Osteocyte (in vitro differentiated cells): ENCODE measurements around the gene GALNT14. TPM values are rescaled to one million over a fixed set of nuclear protein-coding genes. Genes with fewer than 3 reads are reported as not detected.

ENCODE experiments used
- DNase-seq: peaks from one replicate; pipeline ENCODE4 v3.0.0; 2021; ENCODE audit warnings: mixed read lengths; ENCODE audit not compliant: unreplicated experiment; ENCODE audit errors: extremely low spot score
- H3K27ac Mint-ChIP-seq: one replicate; pipeline ENCODE4 v1.8.0; 2021; ENCODE audit warnings: mild to moderate bottlenecking, mixed read lengths; ENCODE audit not compliant: unreplicated experiment
- H3K27me3 Mint-ChIP-seq: one replicate; pipeline ENCODE4 v1.8.0; 2021; ENCODE audit warnings: mixed read lengths; ENCODE audit not compliant: unreplicated experiment
- H3K36me3 Mint-ChIP-seq: one replicate; pipeline ENCODE4 v1.8.0; 2021; ENCODE audit warnings: mixed read lengths; ENCODE audit not compliant: unreplicated experiment
- H3K4me1 Mint-ChIP-seq: one replicate; pipeline ENCODE4 v1.8.0; 2021; ENCODE audit warnings: mixed read lengths; ENCODE audit not compliant: unreplicated experiment
- H3K4me3 Mint-ChIP-seq: one replicate; pipeline ENCODE4 v1.8.0; 2021; ENCODE audit warnings: mild to moderate bottlenecking, moderate library complexity, mixed read lengths; ENCODE audit not compliant: unreplicated experiment
- H3K9me3 Mint-ChIP-seq: one replicate; pipeline ENCODE4 v1.8.0; 2021; ENCODE audit warnings: mixed read lengths; ENCODE audit not compliant: unreplicated experiment
- total RNA-seq: library from RNA; stranded (reverse); gene quantifications from 2 replicates; pipeline ENCODE4 v1.2.1, GENCODE V29; 2021
- TF ChIP-seq, protein P1 (sequence below): fragments of 200-600 bp; sonication (generic); IDR thresholded peaks from 2 replicates; pipeline ENCODE4 v1.5.0; 2021; ENCODE audit warnings: antibody characterized with exemption, mild to moderate bottlenecking, moderate library complexity

Gene GALNT14
- total RNA-seq, 1 donor from 2014 or later, result 4.1 TPM

DNA sequence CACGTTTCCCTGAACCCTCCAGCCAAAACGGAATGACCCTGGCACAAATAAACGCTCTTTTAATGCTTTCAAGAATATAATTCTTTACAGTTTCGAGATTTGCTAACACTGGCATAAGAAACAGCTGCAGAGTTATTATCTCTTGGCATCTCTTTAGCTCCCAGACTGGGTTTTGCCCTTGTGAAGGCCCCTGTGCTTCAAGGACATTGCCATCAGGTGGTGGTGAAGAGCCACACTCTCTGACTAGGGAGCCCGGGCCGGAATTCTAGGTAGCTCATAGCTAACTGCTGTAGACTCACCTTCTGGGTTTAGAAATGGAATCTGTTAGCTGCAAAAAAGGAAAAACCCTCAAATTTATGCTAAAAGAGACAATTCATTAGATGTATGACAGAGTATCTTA is 13.3 kb upstream of the GALNT14 start:
- no peak for DNase-seq
- H3K27ac Mint-ChIP-seq, result no peak overlapping the region
- H3K36me3 Mint-ChIP-seq, result no peaks in the 10 kb centered on the region
- H3K4me3 Mint-ChIP-seq, result no peak overlapping the region
- TF ChIP-seq, protein P1, sequence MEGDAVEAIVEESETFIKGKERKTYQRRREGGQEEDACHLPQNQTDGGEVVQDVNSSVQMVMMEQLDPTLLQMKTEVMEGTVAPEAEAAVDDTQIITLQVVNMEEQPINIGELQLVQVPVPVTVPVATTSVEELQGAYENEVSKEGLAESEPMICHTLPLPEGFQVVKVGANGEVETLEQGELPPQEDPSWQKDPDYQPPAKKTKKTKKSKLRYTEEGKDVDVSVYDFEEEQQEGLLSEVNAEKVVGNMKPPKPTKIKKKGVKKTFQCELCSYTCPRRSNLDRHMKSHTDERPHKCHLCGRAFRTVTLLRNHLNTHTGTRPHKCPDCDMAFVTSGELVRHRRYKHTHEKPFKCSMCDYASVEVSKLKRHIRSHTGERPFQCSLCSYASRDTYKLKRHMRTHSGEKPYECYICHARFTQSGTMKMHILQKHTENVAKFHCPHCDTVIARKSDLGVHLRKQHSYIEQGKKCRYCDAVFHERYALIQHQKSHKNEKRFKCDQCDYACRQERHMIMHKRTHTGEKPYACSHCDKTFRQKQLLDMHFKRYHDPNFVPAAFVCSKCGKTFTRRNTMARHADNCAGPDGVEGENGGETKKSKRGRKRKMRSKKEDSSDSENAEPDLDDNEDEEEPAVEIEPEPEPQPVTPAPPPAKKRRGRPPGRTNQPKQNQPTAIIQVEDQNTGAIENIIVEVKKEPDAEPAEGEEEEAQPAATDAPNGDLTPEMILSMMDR, result no peak
- H3K9me3 Mint-ChIP-seq, result no peaks in the 10 kb centered on the region
- no peaks in the 10 kb centered on the region for H3K4me1 Mint-ChIP-seq
- H3K27me3 Mint-ChIP-seq, result peaks cover 42% of the 10 kb centered on the region

DNA sequence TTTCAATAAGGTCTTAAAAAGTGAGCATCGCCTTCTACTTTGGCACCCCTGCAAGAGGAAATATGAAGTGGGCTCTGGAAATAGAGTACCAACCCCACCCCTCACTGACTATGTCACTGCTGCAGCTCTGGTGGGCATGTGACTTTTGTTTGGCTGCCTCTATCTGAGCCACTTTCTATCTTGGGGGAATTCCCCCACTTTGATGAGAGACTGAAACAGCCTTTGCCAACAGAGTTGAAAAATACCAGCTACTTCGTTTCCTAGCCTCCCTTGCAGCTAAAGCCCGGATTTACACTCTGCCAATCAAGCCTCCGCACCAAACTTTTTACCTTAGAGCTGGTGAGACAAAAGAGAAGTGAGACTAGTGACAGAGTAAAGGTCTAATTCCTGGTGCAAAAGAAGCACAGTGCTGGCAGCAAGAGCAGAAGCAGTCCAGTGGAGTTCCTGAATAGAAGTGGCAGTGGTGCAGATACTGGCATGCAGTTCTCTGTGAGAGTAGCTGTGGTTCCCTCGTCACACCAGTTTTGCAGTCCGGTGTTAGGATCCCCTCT is 12.0 kb upstream of the GALNT14 start:
- H3K4me1 Mint-ChIP-seq, result no peaks in the 10 kb centered on the region
- peaks cover 54% of the 10 kb centered on the region for H3K27me3 Mint-ChIP-seq
- H3K27ac Mint-ChIP-seq, result no peak overlapping the region
- H3K4me3 Mint-ChIP-seq, result no peak overlapping the region
- TF ChIP-seq, protein P1, result no peak
- no peak for DNase-seq
- H3K36me3 Mint-ChIP-seq, result no peaks in the 10 kb centered on the region
- no peaks in the 10 kb centered on the region for H3K9me3 Mint-ChIP-seq

DNA sequence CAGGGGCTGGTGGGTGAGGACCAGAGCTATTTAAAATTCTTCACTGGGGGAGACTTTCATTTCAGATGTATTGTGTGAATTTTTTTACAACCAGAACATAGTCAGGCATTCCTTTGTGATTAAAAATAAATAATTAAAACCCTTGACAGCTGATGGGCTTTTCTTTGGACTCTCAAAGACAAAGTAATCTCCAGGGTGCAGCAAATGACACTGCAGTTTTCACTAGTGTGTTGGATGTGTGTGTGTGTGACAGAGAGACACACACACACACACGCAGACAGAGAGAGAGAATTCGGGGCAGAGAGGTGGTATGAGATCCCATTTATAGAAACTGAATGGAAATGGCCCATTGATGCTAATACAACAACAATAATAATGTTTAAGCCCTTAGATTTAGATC is 10.3 kb upstream of the GALNT14 start:
- Mint-ChIP-seq H3K9me3 (no peaks in the 10 kb centered on the region), H3K4me3 (no peak overlapping the region), H3K36me3 (no peaks in the 10 kb centered on the region), H3K27ac (no peak overlapping the region), H3K4me1 (no peaks in the 10 kb centered on the region), H3K27me3 (peaks cover 60% of the 10 kb centered on the region)
- TF ChIP-seq, protein P1, result no peak
- DNase-seq, result no peak

DNA sequence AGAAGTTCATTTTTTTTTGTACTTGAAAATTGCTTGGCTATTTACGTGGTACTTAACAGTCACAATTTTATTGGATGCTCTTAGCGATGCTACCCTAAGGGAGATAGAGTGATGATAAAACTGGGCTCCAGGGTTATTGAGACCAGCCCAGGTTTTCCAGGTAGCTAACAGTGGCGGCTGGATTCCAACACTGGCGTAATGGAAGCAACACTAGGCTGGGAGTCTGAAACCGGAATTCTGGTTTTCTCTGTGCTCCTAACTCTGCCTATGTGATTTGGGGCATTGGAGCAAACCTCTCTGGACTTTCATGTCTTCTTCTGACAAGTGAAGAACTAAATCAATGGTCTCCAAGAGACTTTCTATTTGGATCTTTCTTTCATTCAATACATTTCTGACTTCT is 9.4 kb upstream of the GALNT14 start:
- no peaks in the 10 kb centered on the region for H3K36me3 Mint-ChIP-seq
- no peak overlapping the region for H3K4me3 Mint-ChIP-seq
- TF ChIP-seq, protein P1, result no peak
- no peaks in the 10 kb centered on the region for H3K9me3 Mint-ChIP-seq
- DNase-seq, result no peak
- H3K27me3 Mint-ChIP-seq, result peaks cover 59% of the 10 kb centered on the region
- H3K27ac Mint-ChIP-seq, result no peak overlapping the region
- no peaks in the 10 kb centered on the region for H3K4me1 Mint-ChIP-seq

DNA sequence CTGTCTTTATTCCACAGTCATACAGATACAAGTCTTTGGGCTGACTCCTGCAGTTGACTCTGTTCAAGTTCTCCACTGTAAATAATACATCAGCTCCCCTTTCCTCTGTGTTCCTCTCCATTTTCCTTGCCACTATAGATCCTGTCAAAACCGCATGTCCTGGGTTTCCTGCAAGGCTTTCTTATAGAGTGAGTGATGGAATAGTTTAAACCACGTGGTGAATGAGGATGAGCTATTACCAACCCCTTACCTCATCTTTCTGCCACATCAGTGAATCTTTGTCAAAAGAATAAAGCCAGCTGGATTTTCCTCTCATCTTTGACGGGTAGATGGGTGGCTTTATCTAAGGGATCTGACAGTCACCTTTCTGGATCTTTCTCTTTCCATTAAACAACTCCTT is 3.9 kb upstream of the GALNT14 start:
- Mint-ChIP-seq H3K36me3 (peaks cover under 1% of the 10 kb centered on the region), H3K4me1 (peaks cover 2% of the 10 kb centered on the region), H3K9me3 (no peaks in the 10 kb centered on the region), H3K27ac (no peak overlapping the region), H3K27me3 (peaks cover 67% of the 10 kb centered on the region), H3K4me3 (no peak overlapping the region)
- no peak for DNase-seq
- TF ChIP-seq, protein P1, result no peak
